GM12878 (cell line): ENCODE data around the gene ZNF621. TPM values are rescaled to one million over a fixed set of nuclear protein-coding genes. Genes with fewer than 3 reads are reported as not detected.

ENCODE experiments used
- NBN ChIP-seq: fragments of 450-650 bp; IDR thresholded peaks from 2 replicates; pipeline ENCODE4 v1.6.1; 2016
- ZNF24 ChIP-seq: fragments of 450-650 bp; IDR thresholded peaks from 2 replicates; pipeline ENCODE4 v1.6.1; 2017; ENCODE audit warnings: antibody characterized with exemption, mild to moderate bottlenecking
- polyA plus RNA-seq, 11 experiments: library from polyadenylated mRNA; depleted of rRNA in 4 of 11; unstranded in 6 of 11; stranded (reverse) in 5 of 11; fragments of >200 nt; fragmentation: Nextera tagmentation in 4 of 11; fragmentation: Illumina TruSeq in 1 of 11; extraction: Ambion mirVana in 4 of 11; extraction: Trizol in 1 of 11; gene quantifications; 1 replicate in 1 of 11; 2 replicates in 10 of 11; pipeline versions ENCODE4 v1.2.1 to v1.2.3, GENCODE V29; 2011 to 2016; ENCODE audit warnings: inconsistent platforms in 2 of 11, missing spikeins in 2 of 11, low read depth in 1 of 11
- total RNA-seq, 4 experiments: library from RNA; depleted of rRNA in 3 of 4; stranded (reverse); fragments of >200 nt in 3 of 4; fragmentation: Illumina TruSeq in 1 of 4; extraction: Trizol in 1 of 4; gene quantifications; 2 replicates each; pipeline versions ENCODE4 v1.2.1 to v1.2.3, GENCODE V29; 2013 to 2021
- TF ChIP-seq, protein P1 (sequence below): fragments of 450-650 bp; IDR thresholded peaks from 2 replicates; pipeline ENCODE4 v1.6.1; 2017; ENCODE audit warnings: mild to moderate bottlenecking, moderate library complexity
- TF ChIP-seq, protein P2 (sequence below): IDR thresholded peaks from 2 replicates; pipeline ENCODE4 v1.6.1; 2011; ENCODE audit warnings: mild to moderate bottlenecking, low read depth, low read length, moderate library complexity; ENCODE audit not compliant: insufficient replicate concordance
- TF ChIP-seq, protein P3 (sequence below): IDR thresholded peaks from 2 replicates; pipeline ENCODE4 v1.6.1; 2012; ENCODE audit warnings: low read depth, low read length, improper control_type of control experiment
- TF ChIP-seq, protein P4 (sequence below): IDR thresholded peaks from 2 replicates; pipeline ENCODE4 v1.6.1; 2011; ENCODE audit warnings: low read depth, mild to moderate bottlenecking, low read length, moderate library complexity, borderline replicate concordance; ENCODE audit errors: extremely low read depth

The ZNF621 gene
- total and polyA plus RNA-seq, 10 of the 15 experiments (the other 5 are each of a cell fraction or from before 2014, with no cell fraction given): 2.9 to 26.3 (median 11.9) TPM

DNA sequence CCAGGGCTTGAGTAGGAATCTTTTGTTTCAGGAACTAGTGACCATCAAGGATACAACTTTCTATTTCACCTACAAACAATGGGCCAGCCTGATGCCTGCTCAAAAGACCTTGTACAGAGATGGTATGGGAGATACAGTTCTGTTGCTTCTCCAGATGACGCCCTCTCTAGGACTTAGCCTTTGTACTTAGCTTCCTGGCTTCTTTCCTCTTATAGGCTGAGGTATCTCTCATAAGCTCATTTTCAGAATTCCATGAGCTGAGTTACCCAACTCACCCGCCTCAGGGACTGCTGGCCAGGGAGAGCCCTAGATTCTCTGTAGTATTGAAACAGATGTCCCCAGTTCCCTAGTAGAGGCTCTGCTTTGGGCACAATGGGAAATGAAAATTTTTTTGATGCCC lies 27.5 kb upstream of the ZNF621 start (continued):
- TF ChIP-seq, protein P1, sequence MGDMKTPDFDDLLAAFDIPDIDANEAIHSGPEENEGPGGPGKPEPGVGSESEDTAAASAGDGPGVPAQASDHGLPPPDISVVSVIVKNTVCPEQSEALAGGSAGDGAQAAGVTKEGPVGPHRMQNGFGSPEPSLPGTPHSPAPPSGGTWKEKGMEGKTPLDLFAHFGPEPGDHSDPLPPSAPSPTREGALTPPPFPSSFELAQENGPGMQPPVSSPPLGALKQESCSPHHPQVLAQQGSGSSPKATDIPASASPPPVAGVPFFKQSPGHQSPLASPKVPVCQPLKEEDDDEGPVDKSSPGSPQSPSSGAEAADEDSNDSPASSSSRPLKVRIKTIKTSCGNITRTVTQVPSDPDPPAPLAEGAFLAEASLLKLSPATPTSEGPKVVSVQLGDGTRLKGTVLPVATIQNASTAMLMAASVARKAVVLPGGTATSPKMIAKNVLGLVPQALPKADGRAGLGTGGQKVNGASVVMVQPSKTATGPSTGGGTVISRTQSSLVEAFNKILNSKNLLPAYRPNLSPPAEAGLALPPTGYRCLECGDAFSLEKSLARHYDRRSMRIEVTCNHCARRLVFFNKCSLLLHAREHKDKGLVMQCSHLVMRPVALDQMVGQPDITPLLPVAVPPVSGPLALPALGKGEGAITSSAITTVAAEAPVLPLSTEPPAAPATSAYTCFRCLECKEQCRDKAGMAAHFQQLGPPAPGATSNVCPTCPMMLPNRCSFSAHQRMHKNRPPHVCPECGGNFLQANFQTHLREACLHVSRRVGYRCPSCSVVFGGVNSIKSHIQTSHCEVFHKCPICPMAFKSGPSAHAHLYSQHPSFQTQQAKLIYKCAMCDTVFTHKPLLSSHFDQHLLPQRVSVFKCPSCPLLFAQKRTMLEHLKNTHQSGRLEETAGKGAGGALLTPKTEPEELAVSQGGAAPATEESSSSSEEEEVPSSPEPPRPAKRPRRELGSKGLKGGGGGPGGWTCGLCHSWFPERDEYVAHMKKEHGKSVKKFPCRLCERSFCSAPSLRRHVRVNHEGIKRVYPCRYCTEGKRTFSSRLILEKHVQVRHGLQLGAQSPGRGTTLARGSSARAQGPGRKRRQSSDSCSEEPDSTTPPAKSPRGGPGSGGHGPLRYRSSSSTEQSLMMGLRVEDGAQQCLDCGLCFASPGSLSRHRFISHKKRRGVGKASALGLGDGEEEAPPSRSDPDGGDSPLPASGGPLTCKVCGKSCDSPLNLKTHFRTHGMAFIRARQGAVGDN: no peak
- TF ChIP-seq, protein P2, sequence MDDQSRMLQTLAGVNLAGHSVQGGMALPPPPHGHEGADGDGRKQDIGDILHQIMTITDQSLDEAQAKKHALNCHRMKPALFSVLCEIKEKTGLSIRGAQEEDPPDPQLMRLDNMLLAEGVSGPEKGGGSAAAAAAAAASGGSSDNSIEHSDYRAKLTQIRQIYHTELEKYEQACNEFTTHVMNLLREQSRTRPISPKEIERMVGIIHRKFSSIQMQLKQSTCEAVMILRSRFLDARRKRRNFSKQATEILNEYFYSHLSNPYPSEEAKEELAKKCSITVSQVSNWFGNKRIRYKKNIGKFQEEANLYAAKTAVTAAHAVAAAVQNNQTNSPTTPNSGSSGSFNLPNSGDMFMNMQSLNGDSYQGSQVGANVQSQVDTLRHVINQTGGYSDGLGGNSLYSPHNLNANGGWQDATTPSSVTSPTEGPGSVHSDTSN: no peak
- TF ChIP-seq NBN (no peak), ZNF24 (no peak)
- TF ChIP-seq, protein P3, sequence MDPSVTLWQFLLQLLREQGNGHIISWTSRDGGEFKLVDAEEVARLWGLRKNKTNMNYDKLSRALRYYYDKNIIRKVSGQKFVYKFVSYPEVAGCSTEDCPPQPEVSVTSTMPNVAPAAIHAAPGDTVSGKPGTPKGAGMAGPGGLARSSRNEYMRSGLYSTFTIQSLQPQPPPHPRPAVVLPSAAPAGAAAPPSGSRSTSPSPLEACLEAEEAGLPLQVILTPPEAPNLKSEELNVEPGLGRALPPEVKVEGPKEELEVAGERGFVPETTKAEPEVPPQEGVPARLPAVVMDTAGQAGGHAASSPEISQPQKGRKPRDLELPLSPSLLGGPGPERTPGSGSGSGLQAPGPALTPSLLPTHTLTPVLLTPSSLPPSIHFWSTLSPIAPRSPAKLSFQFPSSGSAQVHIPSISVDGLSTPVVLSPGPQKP: no peak
- TF ChIP-seq, protein P4, sequence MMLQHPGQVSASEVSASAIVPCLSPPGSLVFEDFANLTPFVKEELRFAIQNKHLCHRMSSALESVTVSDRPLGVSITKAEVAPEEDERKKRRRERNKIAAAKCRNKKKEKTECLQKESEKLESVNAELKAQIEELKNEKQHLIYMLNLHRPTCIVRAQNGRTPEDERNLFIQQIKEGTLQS: no peak
